ENCODE results near the gene FAXDC2. TPM values are rescaled to one million over a fixed set of nuclear protein-coding genes. Genes with fewer than 3 reads are reported as not detected.

The FAXDC2 gene
- total and polyA plus RNA-seq, 2 of the 13 experiments (the other 11 are each of a cell fraction or from before 2014, with no cell fraction given): 4.7 to 58.8 TPM

DNA sequence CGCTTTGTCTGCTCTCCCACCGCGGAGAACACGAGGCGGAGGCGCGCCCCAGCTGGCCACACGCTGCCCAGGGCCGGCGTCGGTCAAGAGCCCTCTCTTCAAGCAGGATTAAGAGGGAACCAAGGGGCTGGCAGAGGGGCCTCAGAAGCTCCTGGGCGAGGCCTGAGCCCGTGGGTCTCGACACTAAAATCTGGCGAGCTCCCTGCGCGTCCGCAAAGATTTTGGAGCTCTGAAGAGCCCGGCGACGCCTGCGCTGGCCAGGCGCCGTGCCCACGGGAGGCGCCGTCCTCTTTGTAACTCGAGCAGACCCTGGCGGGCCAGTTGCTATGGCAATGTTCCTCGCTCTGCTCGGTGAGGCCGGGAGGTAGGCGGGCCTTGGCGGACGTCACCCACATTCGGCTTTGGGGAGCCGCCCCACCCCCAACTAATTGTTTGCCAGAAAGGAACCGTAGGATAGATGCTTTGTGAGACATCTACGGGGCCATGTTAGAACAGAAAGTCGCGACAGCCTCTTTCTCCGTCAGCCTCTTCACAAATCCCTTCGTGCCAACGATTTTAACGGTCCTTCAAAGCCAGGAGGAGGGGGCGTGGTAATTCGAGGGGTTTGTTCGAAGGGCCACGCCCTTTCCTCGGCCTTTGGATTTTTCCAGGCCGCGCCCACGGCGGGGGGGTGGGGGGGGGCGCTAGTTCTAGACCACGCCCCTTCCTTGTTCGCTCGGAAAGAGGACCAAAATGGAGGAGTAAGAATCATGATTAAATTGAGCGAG, 7.3 kb upstream of the FAXDC2 start:
- 2% methylated on average over 17 of the region's 59 CpGs for WGBS (ENCODE audit: low lambda C conversion rate)
- H3K27me3 ChIP-seq (ENCODE audit: control insufficient read depth in 1 of 2, insufficient read depth in 2 of 2, low read length in 2 of 2): peaks cover 0 to 4% of the 10 kb centered on the region in 2 experiments; a peak in 1 of 5 replicates
- H4K20me1 ChIP-seq (ENCODE audit: insufficient read depth, low read length): peaks cover 21% of the 10 kb centered on the region
- H3K9me3 ChIP-seq (ENCODE audit: low read length): no peaks in the 10 kb centered on the region
- H3K4me2 ChIP-seq (ENCODE audit: low read depth, low read length): peak overlapping the region; percentile 95
- H3K4me1 ChIP-seq (ENCODE audit: insufficient read depth, low read length): peaks cover 34% of the 10 kb centered on the region
- peaks cover 40% of the 10 kb centered on the region for H3K79me2 ChIP-seq (ENCODE audit: insufficient read depth, low read length)
- ATAC-seq (peak; percentile 89), FAIRE-seq (peak; percentile 32), DNase-seq (ENCODE audit: low spot score) (peak; percentile 93)
- peaks cover 0 to 4% of the 10 kb centered on the region in 2 experiments; a peak in 1 of 5 replicates for H3K36me3 ChIP-seq (replicated peaks in 1 of 2; ENCODE audit: control insufficient read depth in 1 of 2, insufficient read depth in 2 of 2, low read length in 2 of 2)
- intact Hi-C loops (cut with micrococcal nuclease; ENCODE audit: unreplicated experiment): loop anchor here (1.0 to 5.0 kb wide), 4 partner anchors 40 to 205 kb away; partner anchors contain the start of gene LARP1
- ChIA-PET POLR2A (interaction anchor here (0.9 to 2.9 kb wide), 15 partner anchors 8 to 819 kb away, joined by 3 to 35 read pairs (median 8); partner anchors contain the start of genes FAM114A2, FAXDC2, GEMIN5 and MFAP3), CTCF (ENCODE audit: low intra/inter-chr PET ratio, low total read pairs) (no interaction called here)
- H3K4me3 ChIP-seq (replicated peaks in 1 of 3; ENCODE audit: insufficient read depth in 1 of 3, low read depth in 2 of 3, low read length in 3 of 3): peak overlapping the region; percentile 78 to 93 (median 85)
- peak overlapping the region; percentile 99 for H3K27ac ChIP-seq (ENCODE audit: extremely low read length, insufficient read depth, low read length)
- H3K9ac ChIP-seq (ENCODE audit: insufficient read depth, low read depth, low read length): peak overlapping the region; percentile 87
- in situ Hi-C loops (cut with HindIII; ENCODE audit: extremely low pct_ligation_motif_present, low pct_unique_long_range_greater_than_20kb): no loop called here
- BruUV-seq (replicated peaks): TSS peak; percentile 88
- no peak overlapping the region for H2AFZ ChIP-seq (ENCODE audit: low read length)
- TF ChIP-seq PCBP2 (optimal IDR thresholded peaks at IDR 0.05; ENCODE audit: low read depth, low read length, poor library complexity, severe bottlenecking): no peak
- TF ChIP-seq NFKBIZ (CRISPR knock-in tag; IDR thresholded peaks at IDR 0.05): no peak
- peak; percentile 62; the same call in 1 of the 2 replicates for TF ChIP-seq RFXAP (CRISPR knock-in tag; IDR thresholded peaks at IDR 0.05; ENCODE audit: borderline replicate concordance)
- TF ChIP-seq TAF15 (IDR thresholded peaks at IDR 0.05; ENCODE audit: low read depth, low read length, poor library complexity, severe bottlenecking): no peak
- TF ChIP-seq ZBTB7A (CRISPR knock-in tag; IDR thresholded peaks at IDR 0.05): no peak
- peak; percentile 54 for TF ChIP-seq CREB1 (IDR thresholded peaks at IDR 0.05)
- TF ChIP-seq CREB1 (CRISPR knock-in tag; IDR thresholded peaks at IDR 0.05): peak; percentile 68
- TF ChIP-seq, protein P1, sequence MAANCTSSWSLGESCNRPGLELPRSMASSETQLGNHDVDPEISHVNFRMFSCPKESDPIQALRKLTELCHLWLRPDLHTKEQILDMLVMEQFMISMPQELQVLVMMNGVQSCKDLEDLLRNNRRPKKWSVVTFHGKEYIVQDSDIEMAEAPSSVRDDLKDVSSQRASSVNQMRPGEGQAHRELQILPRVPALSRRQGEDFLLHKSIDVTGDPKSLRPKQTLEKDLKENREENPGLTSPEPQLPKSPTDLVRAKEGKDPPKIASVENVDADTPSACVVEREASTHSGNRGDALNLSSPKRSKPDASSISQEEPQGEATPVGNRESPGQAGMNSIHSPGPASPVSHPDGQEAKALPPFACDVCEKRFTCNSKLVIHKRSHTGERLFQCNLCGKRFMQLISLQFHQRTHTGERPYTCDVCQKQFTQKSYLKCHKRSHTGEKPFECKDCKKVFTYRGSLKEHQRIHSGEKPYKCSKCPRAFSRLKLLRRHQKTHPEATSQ (CRISPR knock-in tag; IDR thresholded peaks at IDR 0.05; ENCODE audit: borderline replicate concordance): no peak; the same call in 1 of the 2 replicates
- no peak; the same call in 1 of the 2 replicates for TF ChIP-seq KDM3A (CRISPR knock-in tag; IDR thresholded peaks at IDR 0.05; ENCODE audit: low read depth)
- TF ChIP-seq, protein P2, sequence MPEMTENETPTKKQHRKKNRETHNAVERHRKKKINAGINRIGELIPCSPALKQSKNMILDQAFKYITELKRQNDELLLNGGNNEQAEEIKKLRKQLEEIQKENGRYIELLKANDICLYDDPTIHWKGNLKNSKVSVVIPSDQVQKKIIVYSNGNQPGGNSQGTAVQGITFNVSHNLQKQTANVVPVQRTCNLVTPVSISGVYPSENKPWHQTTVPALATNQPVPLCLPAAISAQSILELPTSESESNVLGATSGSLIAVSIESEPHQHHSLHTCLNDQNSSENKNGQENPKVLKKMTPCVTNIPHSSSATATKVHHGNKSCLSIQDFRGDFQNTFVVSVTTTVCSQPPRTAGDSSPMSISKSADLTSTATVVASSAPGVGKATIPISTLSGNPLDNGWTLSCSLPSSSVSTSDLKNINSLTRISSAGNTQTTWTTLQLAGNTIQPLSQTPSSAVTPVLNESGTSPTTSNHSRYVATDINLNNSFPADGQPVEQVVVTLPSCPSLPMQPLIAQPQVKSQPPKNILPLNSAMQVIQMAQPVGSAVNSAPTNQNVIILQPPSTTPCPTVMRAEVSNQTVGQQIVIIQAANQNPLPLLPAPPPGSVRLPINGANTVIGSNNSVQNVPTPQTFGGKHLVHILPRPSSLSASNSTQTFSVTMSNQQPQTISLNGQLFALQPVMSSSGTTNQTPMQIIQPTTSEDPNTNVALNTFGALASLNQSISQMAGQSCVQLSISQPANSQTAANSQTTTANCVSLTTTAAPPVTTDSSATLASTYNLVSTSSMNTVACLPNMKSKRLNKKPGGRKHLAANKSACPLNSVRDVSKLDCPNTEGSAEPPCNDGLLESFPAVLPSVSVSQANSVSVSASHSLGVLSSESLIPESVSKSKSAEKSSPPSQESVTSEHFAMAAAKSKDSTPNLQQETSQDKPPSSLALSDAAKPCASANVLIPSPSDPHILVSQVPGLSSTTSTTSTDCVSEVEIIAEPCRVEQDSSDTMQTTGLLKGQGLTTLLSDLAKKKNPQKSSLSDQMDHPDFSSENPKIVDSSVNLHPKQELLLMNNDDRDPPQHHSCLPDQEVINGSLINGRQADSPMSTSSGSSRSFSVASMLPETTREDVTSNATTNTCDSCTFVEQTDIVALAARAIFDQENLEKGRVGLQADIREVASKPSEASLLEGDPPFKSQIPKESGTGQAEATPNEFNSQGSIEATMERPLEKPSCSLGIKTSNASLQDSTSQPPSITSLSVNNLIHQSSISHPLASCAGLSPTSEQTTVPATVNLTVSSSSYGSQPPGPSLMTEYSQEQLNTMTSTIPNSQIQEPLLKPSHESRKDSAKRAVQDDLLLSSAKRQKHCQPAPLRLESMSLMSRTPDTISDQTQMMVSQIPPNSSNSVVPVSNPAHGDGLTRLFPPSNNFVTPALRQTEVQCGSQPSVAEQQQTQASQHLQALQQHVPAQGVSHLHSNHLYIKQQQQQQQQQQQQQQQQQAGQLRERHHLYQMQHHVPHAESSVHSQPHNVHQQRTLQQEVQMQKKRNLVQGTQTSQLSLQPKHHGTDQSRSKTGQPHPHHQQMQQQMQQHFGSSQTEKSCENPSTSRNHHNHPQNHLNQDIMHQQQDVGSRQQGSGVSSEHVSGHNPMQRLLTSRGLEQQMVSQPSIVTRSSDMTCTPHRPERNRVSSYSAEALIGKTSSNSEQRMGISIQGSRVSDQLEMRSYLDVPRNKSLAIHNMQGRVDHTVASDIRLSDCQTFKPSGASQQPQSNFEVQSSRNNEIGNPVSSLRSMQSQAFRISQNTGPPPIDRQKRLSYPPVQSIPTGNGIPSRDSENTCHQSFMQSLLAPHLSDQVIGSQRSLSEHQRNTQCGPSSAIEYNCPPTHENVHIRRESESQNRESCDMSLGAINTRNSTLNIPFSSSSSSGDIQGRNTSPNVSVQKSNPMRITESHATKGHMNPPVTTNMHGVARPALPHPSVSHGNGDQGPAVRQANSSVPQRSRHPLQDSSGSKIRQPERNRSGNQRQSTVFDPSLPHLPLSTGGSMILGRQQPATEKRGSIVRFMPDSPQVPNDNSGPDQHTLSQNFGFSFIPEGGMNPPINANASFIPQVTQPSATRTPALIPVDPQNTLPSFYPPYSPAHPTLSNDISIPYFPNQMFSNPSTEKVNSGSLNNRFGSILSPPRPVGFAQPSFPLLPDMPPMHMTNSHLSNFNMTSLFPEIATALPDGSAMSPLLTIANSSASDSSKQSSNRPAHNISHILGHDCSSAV (CRISPR knock-in tag; IDR thresholded peaks at IDR 0.05; ENCODE audit: borderline replicate concordance): no peak
- TF ChIP-seq, protein P3, sequence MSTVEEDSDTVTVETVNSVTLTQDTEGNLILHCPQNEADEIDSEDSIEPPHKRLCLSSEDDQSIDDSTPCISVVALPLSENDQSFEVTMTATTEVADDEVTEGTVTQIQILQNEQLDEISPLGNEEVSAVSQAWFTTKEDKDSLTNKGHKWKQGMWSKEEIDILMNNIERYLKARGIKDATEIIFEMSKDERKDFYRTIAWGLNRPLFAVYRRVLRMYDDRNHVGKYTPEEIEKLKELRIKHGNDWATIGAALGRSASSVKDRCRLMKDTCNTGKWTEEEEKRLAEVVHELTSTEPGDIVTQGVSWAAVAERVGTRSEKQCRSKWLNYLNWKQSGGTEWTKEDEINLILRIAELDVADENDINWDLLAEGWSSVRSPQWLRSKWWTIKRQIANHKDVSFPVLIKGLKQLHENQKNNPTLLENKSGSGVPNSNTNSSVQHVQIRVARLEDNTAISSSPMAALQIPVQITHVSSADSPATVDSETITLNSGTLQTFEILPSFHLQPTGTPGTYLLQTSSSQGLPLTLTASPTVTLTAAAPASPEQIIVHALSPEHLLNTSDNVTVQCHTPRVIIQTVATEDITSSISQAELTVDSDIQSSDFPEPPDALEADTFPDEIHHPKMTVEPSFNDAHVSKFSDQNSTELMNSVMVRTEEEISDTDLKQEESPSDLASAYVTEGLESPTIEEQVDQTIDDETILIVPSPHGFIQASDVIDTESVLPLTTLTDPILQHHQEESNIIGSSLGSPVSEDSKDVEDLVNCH (CRISPR knock-in tag; IDR thresholded peaks at IDR 0.05): no peak

Measured in HepG2 (cell line).